ENCODE results near the gene APLP2.

- TF ChIP-seq TAF1 (IDR thresholded peaks at IDR 0.05; ENCODE audit: low read depth): no peak
- TF ChIP-seq, protein P1, sequence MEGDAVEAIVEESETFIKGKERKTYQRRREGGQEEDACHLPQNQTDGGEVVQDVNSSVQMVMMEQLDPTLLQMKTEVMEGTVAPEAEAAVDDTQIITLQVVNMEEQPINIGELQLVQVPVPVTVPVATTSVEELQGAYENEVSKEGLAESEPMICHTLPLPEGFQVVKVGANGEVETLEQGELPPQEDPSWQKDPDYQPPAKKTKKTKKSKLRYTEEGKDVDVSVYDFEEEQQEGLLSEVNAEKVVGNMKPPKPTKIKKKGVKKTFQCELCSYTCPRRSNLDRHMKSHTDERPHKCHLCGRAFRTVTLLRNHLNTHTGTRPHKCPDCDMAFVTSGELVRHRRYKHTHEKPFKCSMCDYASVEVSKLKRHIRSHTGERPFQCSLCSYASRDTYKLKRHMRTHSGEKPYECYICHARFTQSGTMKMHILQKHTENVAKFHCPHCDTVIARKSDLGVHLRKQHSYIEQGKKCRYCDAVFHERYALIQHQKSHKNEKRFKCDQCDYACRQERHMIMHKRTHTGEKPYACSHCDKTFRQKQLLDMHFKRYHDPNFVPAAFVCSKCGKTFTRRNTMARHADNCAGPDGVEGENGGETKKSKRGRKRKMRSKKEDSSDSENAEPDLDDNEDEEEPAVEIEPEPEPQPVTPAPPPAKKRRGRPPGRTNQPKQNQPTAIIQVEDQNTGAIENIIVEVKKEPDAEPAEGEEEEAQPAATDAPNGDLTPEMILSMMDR (IDR thresholded peaks at IDR 0.05; ENCODE audit: poor library complexity, severe bottlenecking): no peak
These were observed 88.1 kb downstream of the APLP2 start for GRCh38 chr11:130157840-130158239.

Measured in neural cell (in vitro differentiated cells).